NCI-H1417 treated with DMSO at 0.1 percent for 48 hours (cell line): ENCODE data around the gene HP1BP3.

Source experiments
- DNase-seq: peaks from one replicate; lab custom pipeline; 2025; lab: John Stamatoyannopoulos, UW

The HP1BP3 gene

DNA sequence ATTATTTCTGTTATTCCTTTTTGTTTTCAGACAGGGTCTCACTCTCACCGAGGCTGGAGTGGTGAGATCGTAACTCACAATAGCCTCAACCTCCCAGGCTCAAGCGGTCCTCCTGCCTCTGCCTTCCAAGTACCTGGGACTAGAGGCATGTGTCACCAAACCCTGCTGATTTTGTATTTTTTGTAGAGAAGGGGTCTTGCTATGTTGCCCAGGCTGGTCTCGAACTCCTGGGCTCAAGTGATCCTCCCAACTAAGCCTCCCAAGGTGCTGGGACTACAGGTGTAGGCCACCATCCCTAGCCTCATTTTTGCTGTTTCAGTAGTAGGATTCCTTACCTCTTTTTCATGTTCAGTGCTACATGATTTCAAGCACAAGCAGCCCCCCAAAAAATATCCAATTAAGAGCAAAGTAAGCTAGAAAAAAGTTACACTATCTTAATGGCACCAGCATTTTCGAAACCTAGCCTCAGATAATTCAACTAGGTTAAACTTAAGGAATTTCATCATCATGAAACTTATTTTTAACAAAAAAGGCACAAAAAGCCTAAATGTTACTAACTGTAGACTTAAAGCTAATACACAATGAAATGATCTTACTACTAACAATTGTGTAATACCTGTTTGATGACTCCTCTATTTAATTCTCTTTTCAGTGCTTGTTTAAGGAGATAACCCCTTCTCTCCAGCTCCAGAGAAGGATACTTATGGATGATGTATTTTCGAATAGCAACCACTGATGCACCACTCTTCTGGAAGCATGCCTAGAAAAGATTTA lies 16.6 kb downstream of the HP1BP3 start:
- DNase-seq = no peak

DNA sequence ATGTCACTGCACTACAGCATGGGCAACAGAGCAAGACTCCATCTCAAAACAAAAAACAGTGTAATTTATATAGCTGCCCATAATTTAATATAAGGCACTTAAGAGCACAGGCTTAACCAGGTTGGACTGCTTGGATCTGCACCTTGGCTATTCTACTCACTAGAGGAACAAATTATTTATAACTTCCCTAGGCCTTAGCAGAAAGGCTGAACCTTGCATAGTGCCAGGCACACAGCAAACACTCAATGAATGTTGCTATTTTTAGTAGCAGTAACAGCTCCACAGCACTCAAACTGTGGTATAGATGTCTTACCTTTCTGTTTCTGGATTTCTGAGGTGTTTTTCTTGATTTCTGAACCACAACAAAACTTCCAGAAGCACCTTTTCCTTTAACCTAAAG lies 19.8 kb downstream of the HP1BP3 start:
- no peak for DNase-seq

DNA sequence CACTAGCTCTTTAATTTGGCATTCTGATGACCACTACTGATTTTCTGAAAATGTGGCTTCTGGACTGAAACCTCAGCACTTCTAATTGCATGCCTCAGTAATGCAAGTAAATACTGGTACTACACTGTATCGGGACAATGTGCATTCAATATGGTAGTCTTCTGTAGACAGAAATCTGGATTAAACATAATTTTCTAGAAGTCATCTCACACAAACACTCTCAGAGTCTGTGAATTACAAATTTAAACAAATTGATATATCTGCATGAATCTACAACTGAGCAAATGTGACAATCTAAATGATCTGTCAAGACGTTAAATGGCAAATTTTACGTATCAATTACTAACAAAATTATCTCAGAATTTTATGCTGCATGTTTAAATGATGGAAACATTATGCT lies 23.7 kb downstream of the HP1BP3 start:
- DNase-seq = no peak

DNA sequence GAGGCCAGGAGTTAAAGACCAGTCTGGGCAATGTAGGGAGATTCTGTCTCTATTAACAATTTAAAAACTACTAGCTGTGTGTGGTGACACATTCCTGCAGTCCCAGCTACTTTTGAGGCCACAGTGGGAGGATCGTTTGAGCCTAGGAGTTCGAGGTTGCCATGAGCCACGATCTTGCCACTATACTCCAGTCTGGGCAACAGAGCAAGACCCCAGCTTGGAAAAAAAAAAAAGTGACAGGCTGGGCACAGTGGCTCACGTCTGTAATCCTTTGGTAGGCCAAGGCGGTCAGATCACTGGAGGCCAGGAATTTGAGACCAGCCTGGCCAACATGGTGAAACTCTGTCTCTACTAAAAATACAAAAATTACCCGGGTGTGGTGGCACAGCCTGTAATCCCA lies 26.8 kb downstream of the HP1BP3 start:
- no peak for DNase-seq

DNA sequence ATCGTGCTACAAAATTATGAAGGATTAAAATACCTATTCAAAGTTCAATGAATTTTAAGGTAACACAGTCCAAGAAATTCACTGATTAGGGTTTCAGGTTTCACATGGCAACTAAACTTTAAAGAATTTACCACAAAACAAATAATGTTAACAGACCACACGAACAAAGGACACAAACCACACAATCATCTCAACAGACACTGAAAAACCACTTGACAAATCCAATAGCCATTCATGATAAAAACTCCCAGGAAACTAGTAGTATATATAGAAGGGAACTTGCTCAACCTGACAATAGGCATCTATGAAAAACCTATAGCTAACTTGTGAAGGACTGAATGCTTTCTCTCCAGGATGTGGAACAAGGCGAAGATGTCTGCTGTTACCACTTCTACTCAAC lies 33.5 kb downstream of the HP1BP3 start:
- DNase-seq = no peak

DNA sequence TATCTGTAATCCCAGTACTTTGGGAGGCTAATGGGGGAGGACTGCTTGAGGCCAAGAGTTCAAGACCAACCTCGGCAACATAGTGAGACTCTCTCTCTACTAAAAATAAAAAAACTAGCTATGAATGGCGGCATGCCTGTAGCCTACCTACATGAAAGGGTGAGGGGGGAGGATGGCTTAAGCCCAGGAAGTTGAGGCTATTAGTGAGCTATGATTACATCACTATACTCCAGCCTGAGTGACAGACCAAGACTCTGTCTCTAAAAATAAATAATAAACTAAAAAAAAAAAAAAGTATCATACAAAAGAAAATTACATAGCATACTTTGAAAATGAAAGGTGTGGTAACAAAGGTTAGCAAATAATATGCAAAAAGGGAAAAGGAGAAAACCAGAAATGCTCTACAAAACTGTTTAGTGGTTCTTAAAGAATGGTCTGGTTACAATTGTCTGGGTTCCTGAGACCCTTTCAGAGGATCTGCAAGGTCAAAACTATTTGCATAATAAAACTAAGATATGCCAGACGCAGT lies 35.6 kb downstream of the HP1BP3 start:
- no peak for DNase-seq

DNA sequence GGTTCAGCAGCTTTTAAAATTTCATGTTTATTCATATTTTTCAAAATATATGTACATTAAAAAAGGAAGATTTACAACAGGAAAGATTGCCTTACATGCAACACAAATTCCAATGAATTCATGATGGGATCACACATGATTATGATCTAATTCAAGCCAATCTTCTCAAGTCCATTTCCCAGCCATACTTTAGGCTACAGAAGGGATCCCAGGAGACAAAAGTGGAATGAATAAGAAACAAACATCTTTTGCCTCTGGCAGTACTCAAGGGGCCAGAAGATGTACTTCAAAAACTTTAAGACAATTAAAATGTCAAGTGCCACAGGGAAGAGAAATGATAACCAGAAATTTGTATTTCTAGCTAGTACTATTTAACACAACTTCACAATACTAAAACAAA lies 44.4 kb downstream of the HP1BP3 start:
- no peak for DNase-seq

DNA sequence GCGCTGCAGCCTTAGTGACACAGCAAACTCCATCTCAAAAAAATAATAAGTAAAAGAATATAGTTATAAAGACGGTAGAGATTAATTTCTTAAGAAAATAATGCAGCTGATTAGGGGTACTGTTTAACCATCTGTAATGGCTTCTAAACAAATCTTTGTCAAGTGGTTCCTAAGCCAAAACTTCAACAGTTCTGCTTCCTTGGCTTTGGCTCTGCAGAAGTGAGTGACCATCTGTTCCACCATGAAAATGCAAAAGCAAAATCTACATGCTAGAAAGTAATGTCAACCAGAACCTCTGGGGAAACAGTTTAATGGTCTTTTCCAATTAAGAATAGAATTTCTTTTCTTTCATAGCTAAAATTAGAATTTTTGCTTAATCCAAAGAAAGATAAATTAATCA lies 46.3 kb downstream of the HP1BP3 start:
- no peak for DNase-seq

DNA sequence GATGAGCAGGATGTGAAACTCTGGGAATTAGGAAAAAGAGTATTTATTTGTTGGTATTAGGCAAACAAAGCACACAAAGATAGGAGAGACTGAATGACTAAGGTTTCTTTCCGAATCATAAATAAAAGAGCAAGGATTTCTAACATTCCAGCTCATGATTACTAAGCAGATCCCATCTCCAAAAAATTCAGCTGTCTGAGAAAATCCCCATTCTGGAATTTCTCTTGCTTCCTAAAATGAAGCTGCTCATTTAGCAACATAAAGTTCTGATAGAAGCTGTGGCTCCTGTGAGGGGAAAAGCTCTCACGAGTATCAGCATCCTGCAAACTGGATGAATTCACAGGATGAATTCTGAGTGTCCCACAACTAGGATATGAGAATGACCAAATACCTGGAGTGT lies 47.9 kb downstream of the HP1BP3 start:
- DNase-seq = no peak

DNA sequence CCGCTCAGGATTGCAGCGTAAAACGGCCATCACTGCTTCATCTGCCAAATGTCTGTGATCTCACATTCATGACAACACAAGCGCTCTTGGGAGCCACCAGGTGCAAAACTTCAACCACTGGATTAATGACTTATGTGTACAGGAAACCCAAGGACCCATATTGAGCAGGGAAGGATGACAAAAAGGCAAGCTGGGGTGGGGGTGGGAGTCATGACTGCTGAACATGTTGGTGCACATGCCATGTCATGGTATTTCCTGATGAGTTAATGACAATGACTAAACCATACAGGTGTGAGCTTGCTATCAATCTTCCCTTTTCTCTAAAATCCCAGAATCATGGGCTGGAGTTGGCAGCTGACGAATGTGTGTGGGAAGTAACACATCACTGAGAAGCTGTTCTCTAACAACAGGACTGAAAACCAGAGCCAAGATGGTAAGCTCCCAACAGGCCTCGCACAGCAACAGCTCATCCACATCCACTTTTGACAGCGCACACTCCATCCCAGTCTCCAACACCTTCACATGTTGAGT lies 51.5 kb downstream of the HP1BP3 start:
- no peak for DNase-seq

DNA sequence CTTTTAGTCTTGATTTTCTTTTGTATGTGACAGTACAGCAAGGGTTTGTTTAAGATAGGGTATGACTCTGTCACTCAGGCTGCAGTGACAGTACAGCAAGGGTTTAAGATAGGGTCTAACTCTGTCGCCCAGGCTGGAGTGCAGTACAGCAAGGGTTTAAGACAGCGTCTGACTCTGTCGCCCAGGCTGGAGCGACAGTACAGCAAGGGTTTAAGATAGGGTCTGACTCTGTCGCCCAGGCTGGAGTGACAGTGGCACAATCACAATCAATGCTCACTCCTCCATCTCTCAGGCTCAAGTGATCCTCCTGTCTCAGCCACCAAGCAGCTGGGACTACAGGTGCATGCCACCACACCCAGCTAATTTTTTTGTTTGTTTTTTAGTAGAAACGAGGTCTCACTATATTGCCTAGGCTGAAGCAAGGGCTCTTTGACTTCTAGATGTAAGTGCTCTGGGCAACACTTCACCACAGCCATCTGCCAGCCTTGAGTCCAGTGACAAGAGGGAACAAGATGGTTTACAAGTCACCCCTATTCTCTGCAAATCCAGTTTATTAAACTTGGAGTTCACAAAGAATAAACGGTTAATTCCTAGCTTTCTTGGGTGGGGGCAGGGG lies 53.6 kb downstream of the HP1BP3 start:
- DNase-seq = no peak

DNA sequence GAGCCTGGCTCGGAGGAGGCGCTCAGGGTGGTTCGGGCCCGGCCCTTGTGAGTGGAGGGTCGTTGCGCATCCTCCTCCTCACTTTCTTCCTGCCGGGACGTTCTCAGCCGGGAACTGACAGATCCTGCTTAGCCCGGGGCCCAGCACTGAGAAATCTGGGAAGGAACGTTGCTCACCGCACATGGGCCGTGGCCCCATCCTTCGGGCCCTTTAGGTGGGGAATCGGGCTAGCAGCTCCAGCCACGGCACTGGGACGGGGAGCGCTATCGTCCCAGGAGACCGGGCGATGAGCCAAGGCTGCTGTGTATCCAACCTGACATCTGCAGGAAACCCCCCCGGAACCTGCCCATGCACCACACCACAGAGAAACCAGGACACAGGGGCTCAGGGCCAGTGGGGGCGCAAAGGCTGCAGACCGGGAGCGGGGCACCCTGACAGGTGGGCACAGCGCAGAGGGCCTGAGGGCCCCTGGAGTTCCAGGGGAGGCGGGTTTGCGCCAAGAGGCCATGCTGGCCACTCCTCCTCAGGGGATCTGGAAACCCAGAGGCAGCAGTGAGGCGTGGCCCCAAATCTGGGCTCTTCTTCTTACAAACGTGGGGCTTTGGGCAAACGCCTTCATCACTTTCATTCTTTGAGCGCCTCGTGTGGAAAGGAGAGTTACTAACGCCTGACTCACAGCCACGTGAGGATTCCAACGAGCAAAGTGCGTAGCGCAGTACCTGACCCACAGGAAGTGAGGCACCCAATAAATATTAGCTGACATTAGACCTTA lies 54.3 kb downstream of the HP1BP3 start, which contains the start of gene SH2D5:
Gene SH2D5, minus strand, starts transcription at position 116 of the 772 bp plus-strand sequence. CDS start 4,659 bp downstream, outside the sequence.
- no peak for DNase-seq

DNA sequence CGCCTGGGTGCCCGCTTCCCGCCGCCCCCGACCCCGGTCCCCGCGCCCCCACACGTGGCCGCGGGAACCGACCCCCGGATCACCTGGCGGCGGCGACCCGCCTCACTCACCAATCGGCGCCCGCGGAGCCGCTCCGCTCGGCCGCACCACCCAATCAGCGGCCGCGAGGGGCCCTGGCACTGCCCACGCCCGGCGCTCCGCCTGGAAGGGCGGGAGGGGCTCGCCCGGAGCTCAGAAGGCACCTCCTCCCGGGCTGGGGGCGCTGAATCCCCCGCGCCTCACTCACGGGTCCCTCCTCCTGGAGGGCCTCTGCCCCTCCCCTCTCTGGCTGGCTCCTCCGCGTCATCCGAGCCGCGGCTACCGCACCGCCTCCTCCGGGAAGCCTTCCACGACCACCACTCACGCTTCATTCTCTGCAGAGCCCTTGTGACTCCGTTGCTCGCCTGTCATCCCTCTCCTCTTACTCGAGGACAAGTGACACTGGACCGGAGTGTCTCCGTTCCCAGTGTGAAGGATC lies 55.0 kb downstream of the HP1BP3 start:
- DNase-seq = no peak

DNA sequence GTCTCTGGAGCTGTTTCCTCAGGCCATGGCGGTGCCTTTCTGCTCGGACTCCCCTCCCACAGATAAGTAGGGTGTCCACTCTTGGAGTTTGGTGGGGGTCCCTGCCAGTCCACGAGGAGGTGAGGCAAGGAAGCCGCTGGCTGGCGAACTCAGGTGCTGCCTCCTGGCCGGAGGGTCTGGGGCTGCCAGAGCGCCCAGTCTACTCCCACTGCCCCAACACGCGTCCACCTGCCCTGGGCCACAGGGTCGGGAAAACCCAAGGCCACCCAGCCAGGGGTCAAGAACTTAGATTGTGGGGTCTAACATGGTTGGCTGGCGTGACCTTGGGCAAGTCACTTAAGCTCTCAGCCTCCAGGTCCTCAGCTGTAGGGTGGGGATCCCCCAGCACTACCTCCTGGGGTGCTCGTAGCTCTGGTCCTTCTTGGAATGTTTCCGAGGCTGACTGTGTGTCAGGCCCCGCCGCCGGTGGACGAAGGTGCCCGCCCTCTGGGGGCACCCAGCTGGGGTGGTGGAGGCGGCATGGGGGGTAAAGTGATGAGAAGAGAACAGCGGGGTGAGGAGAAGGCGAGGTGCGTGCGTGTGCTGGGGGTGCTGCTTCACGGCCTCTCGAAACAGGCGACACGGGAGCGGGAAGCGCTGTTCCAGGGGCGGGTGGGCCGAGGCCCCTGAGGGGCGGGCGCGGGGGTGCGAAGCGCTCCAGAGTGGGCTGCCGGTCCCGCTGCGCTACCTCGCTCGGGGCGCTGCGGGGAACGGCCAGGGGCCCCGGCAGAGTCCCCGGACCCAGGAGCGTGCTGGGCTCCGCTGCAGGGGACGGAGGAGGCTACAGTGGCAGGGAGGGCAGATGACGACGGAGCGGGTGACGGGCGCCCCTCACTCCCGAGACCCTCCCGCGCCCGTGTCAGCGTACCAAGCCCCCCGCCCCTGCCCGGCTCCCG lies 55.8 kb downstream of the HP1BP3 start:
- no peak for DNase-seq

DNA sequence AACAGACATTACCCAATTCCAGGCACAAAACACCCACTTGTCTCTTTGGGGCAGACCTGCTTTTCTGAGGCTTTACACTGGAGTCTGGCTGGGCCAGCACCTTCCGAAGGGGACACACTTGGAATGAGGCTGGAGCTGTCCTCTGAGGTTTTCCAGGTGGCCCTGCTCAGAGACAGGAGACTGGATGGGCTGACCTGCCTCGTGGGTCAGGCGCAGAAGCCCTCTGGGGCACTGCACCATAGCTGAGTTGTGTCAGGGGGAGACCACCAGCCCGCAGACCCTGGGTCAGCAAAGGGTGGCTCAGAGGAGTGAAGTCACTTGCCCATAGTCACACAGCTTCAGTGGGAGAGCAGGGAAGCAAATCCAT lies 56.4 kb downstream of the HP1BP3 start:
- no peak for DNase-seq

DNA sequence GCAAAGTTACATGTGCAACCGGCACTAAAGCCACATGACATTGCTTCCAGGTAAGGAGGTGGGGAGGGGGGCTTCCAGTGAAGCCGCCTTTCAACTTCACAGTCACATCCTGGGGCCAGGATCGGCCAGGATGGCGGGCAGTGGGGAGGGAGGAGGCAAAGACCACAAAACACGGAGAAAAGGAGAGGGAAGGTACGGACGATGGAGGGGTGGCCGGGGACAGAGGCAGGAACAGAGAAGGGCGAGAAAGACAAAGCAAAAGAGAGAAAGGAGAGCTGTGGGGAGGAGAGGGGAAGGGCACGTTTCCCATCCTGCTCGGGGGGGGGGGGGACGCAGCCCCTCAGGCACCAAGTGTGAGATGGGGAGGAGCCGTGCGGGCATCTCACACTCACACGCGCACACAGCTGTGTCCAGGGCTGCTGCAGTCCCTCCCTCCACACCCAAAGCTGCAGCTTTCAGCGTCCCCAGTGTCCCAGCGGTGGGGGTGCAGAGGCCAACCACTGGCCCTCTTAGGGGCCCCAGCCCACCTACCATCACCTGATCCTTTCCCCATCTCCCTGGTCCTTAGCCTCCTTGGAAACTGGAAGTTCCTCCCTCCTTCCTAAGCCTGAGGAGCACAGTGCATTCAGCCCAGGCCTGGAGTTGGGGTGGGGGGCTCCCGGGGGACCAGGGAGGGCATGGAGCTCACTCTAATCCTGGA lies 57.0 kb downstream of the HP1BP3 start:
- no peak for DNase-seq

DNA sequence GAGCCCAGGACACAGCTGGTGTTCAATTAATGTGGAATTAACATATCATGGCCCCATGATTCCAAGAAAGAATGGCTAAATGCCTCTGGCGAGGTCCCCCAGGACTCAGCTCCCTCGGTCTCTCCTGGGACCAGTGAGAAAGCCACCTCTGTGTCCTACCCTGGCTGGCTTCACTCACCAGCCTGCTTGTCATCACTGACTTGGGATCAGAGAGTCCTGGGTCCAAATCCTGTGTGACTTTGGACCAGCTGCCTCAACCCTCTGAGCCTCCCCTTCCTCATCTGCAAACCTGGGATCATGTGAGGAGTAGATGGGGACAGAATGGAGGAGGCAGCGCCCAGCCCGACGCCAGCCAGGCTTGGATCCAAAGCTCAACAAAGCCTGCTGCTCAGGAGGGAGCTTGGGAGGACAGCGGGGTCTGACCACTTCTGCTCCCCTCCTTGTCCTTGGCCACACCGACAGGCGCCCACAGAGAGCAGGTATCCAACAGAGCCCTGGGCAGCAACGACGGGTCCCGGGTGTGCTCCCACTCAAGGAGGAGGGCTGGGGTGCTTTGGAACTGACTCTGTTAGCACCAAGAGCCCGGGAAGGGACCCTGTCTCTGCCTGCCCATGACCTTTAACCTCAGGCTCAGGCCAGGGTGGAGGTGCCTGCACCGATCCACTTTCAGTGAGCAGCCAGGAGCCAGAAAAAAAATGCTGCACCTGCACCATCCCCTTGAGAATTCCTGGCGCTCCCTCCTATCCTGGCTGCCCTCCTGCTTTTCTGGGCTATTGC lies 57.8 kb downstream of the HP1BP3 start:
- no peak for DNase-seq

DNA sequence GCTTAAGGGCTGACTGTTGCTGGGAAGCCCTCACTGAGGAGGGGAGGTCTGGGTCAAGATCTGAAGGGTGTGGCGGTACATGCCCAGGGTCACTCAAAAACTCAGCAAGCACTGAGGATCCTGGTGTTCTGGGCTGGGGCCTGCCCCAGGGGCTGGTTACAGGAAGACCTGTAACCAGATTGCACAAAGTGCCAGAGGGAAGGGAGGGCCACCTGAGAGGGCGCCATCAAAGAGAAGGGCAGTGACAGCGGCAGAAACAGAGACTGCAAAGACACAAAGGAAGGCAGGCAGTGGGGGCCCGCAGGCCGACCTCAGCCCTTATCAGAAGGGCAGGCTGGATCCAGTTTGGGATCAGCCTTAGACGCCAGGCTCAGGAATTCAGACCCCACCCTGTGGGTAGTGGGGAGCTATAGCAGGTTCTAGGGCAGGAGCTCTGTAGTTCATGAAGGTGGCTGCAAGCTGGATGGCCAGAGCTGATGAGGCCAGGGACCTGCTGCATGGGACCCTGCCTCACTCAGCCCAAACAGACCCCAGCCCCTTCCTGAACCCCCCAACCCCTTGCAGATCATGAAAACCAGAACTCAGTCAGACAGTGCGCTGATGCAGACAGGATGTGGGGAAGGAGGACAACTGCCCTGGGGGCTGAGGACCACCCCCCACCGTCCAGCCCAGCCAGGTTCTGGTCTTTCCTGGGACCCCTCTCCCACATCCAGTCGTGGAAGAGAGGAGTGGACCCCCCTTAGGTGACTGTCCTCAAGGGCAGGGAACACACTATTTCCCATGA lies 58.5 kb downstream of the HP1BP3 start:
- DNase-seq = no peak

DNA sequence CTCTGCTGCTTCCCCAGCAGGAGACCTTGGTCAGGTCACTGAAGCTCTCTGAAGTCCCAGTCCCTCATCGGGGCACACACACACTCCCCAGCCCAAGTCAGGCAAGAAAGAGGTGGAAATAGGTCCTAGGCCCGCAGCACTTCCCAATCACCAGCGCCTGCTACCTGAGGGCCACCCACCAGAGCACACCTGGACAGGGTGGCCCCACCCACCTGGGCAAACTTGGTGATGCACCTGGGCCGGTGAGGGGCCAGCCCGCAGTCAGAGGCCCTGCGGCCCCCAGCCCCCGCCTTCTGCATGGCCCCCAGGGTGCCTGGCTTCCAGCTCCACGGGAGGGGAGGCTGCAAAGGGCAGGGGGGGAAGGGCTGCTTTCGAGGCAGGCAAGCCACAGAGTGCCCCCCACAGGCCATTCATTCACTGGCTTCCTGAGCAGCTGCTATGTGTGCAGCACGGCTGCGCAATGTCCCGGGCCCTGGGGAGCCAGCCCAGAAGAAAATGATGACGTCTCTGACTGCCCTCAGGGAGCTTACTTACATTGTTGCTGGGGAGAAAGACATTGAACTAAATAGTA lies 59.3 kb downstream of the HP1BP3 start:
- DNase-seq = no peak
